Measurements from ENCODE around the gene PACS1. TPM values are rescaled to one million over a fixed set of nuclear protein-coding genes. Genes with fewer than 3 reads are reported as not detected.
A peak's percentile ranks its signal among the peaks of the same experiment; 100 is the strongest.

The PACS1 gene
- total RNA-seq, 1 donor from 2014 or later: 86.9 TPM

DNA sequence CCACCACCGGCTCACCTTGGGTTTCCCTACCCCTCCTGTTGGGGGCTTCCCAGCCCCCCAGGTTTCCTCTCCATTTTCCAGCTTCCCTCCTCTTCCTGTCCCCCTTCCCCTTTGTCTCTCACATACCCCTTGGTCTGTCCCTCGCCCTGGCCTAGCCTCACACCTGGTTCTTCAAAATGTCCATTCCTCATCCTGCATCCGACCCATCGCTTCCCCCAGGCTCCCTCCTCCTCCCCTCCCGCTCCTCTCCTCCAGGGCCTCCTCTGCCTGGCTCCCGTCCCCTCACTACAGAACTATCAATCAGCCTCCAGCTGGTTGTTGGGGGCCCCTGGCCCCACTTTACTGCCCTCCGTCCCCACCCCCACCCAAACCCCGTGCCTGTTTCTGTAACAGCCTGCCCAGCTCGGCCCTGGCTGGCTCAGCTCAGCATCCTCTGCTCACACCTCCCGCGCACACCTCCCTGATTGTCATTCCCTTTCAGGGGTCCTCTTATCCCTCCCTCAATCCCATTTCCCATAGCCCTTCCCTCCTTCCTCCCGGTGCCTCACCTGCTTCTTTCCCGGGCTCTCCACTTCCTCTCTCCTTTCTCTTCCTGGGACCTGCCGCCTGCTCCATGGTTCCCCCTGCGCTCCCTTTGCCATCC is 209.1 kb downstream of the PACS1 start:
- peak overlapping the region; percentile 81 for H3K27ac Mint-ChIP-seq (ENCODE audit: unreplicated experiment)
- Histone ChIP-seq H4K20me1 (ENCODE audit: insufficient read depth, low read length) (peaks cover 66% of the 10 kb centered on the region), H3K4me3 (ENCODE audit: insufficient read depth, low read depth, low read length) (no peak overlapping the region), H3K9ac (ENCODE audit: low read length) (peak overlapping the region; percentile 27), H3K36me3 (ENCODE audit: insufficient read depth, low read length) (peaks cover 9% of the 10 kb centered on the region), H2AFZ (ENCODE audit: low read depth, low read length) (no peak overlapping the region), H3K4me2 (ENCODE audit: low read length) (peak overlapping the region; percentile 84), H3K27ac (ENCODE audit: low read depth, low read length) (no peak overlapping the region), H3K4me1 (ENCODE audit: insufficient read depth, low read length) (peaks cover 18% of the 10 kb centered on the region), H3K27me3 (ENCODE audit: insufficient read depth, low read length) (no peaks in the 10 kb centered on the region), H3K79me2 (ENCODE audit: insufficient read depth, low read length) (no peaks in the 10 kb centered on the region), H3K9me3 (ENCODE audit: insufficient read depth, low read depth, low read length) (no peaks in the 10 kb centered on the region)
- no peaks in the 10 kb centered on the region for H3K9me3 Mint-ChIP-seq (ENCODE audit: unreplicated experiment)
- FAIRE-seq: no peak
- peak overlapping the region; percentile 67 for H3K4me3 Mint-ChIP-seq (ENCODE audit: unreplicated experiment)
- no peak for DNase-seq (ENCODE audit: low read depth)
- peaks cover 4% of the 10 kb centered on the region for H3K4me1 Mint-ChIP-seq (ENCODE audit: low read depth, unreplicated experiment)
- TF ChIP-seq EZH2 (IDR thresholded peaks at IDR 0.05; ENCODE audit: insufficient read depth, low read length): no peak
- TF ChIP-seq, protein P1, sequence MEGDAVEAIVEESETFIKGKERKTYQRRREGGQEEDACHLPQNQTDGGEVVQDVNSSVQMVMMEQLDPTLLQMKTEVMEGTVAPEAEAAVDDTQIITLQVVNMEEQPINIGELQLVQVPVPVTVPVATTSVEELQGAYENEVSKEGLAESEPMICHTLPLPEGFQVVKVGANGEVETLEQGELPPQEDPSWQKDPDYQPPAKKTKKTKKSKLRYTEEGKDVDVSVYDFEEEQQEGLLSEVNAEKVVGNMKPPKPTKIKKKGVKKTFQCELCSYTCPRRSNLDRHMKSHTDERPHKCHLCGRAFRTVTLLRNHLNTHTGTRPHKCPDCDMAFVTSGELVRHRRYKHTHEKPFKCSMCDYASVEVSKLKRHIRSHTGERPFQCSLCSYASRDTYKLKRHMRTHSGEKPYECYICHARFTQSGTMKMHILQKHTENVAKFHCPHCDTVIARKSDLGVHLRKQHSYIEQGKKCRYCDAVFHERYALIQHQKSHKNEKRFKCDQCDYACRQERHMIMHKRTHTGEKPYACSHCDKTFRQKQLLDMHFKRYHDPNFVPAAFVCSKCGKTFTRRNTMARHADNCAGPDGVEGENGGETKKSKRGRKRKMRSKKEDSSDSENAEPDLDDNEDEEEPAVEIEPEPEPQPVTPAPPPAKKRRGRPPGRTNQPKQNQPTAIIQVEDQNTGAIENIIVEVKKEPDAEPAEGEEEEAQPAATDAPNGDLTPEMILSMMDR (IDR thresholded peaks at IDR 0.05; ENCODE audit: insufficient read depth, low read depth, low read length): no peak
- peaks cover 5% of the 10 kb centered on the region for H3K36me3 Mint-ChIP-seq (ENCODE audit: low read depth, unreplicated experiment)
- H3K27me3 Mint-ChIP-seq (ENCODE audit: low read depth, unreplicated experiment): no peaks in the 10 kb centered on the region

DNA sequence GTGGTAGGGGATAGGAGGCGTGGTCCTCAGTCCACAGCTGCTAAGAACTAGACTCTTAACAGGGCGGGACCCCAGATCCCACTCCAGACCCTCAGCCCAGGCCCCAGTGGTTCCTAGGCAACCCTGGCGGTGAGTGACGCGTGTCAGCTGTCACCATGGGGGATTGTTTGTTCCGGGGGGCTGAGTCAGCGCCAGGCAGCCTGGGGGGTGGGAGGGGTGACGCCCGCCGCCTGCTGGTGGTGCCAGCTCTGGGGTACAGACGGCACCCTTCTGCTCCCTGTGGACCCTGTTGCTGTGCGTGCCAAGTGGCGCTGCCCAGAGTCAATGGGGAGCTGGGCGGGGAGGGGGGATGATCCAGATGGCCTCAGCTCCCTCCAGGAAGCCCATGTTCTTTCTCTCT is 210.4 kb downstream of the PACS1 start:
- DNase-seq (ENCODE audit: low read depth) (no peak), FAIRE-seq (no peak)
- no peaks in the 10 kb centered on the region for H3K9me3 Mint-ChIP-seq (ENCODE audit: unreplicated experiment)
- no peaks in the 10 kb centered on the region for H3K9me3 ChIP-seq (ENCODE audit: insufficient read depth, low read depth, low read length)
- no peak overlapping the region for H3K4me3 ChIP-seq (ENCODE audit: insufficient read depth, low read depth, low read length)
- peaks cover 9% of the 10 kb centered on the region for H3K79me2 ChIP-seq (ENCODE audit: insufficient read depth, low read length)
- H3K36me3 Mint-ChIP-seq (ENCODE audit: low read depth, unreplicated experiment): peaks cover 2% of the 10 kb centered on the region
- H3K4me3 Mint-ChIP-seq (ENCODE audit: unreplicated experiment): no peak overlapping the region
- H3K27ac ChIP-seq (ENCODE audit: low read depth, low read length): no peak overlapping the region
- H2AFZ ChIP-seq (ENCODE audit: low read depth, low read length): no peak overlapping the region
- peaks cover 67% of the 10 kb centered on the region for H4K20me1 ChIP-seq (ENCODE audit: insufficient read depth, low read length)
- no peaks in the 10 kb centered on the region for H3K36me3 ChIP-seq (ENCODE audit: insufficient read depth, low read length)
- TF ChIP-seq, protein P1 (IDR thresholded peaks at IDR 0.05; ENCODE audit: insufficient read depth, low read depth, low read length): no peak
- no peak for TF ChIP-seq EZH2 (IDR thresholded peaks at IDR 0.05; ENCODE audit: insufficient read depth, low read length)
- H3K4me1 Mint-ChIP-seq (ENCODE audit: low read depth, unreplicated experiment): peaks cover 4% of the 10 kb centered on the region
- no peak overlapping the region for H3K9ac ChIP-seq (ENCODE audit: low read length)
- H3K27ac Mint-ChIP-seq (ENCODE audit: unreplicated experiment): no peak overlapping the region
- no peaks in the 10 kb centered on the region for H3K27me3 ChIP-seq (ENCODE audit: insufficient read depth, low read length)
- peaks cover 18% of the 10 kb centered on the region for H3K4me1 ChIP-seq (ENCODE audit: insufficient read depth, low read length)
- peak overlapping the region; percentile 17 for H3K4me2 ChIP-seq (ENCODE audit: low read length)
- no peaks in the 10 kb centered on the region for H3K27me3 Mint-ChIP-seq (ENCODE audit: low read depth, unreplicated experiment)

DNA sequence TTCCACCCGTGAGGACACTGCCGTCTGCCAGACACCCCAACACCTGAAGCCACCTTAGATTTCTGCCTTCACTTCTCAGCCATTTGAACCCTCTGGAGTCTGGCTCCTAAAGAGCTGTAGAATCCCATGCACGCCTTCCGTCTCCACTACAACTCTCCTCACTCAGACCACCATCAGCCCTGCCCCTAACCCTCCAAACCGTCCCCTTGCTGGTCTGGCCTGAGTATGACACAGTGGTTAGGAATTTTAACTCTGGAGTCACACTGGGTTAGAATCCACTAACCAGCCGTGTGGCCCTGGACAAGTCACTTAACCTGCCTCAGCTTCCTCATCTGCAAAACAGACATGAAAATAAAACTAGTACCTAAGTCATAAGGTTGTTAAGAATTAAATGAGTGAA is 210.9 kb downstream of the PACS1 start:
- H3K27ac Mint-ChIP-seq (ENCODE audit: unreplicated experiment): peak overlapping the region; percentile 54
- no peak for FAIRE-seq

More for the DNA sequence above, 210.9 kb downstream of the PACS1 start:
- Histone ChIP-seq H3K4me2 (ENCODE audit: low read length) (no peak overlapping the region), H3K27ac (ENCODE audit: low read depth, low read length) (no peak overlapping the region), H4K20me1 (ENCODE audit: insufficient read depth, low read length) (peaks cover 70% of the 10 kb centered on the region), H3K9ac (ENCODE audit: low read length) (no peak overlapping the region), H3K36me3 (ENCODE audit: insufficient read depth, low read length) (no peaks in the 10 kb centered on the region), H3K79me2 (ENCODE audit: insufficient read depth, low read length) (peaks cover 15% of the 10 kb centered on the region), H3K4me1 (ENCODE audit: insufficient read depth, low read length) (peaks cover 18% of the 10 kb centered on the region), H3K4me3 (ENCODE audit: insufficient read depth, low read depth, low read length) (no peak overlapping the region), H2AFZ (ENCODE audit: low read depth, low read length) (no peak overlapping the region), H3K9me3 (ENCODE audit: insufficient read depth, low read depth, low read length) (no peaks in the 10 kb centered on the region), H3K27me3 (ENCODE audit: insufficient read depth, low read length) (no peaks in the 10 kb centered on the region)
- peaks cover 7% of the 10 kb centered on the region for H3K4me1 Mint-ChIP-seq (ENCODE audit: low read depth, unreplicated experiment)
- H3K9me3 Mint-ChIP-seq (ENCODE audit: unreplicated experiment): no peaks in the 10 kb centered on the region
- no peak overlapping the region for H3K4me3 Mint-ChIP-seq (ENCODE audit: unreplicated experiment)
- DNase-seq (ENCODE audit: low read depth): no peak
- H3K27me3 Mint-ChIP-seq (ENCODE audit: low read depth, unreplicated experiment): no peaks in the 10 kb centered on the region
- TF ChIP-seq, protein P1 (IDR thresholded peaks at IDR 0.05; ENCODE audit: insufficient read depth, low read depth, low read length): no peak
- no peak for TF ChIP-seq EZH2 (IDR thresholded peaks at IDR 0.05; ENCODE audit: insufficient read depth, low read length)
- peaks cover 5% of the 10 kb centered on the region for H3K36me3 Mint-ChIP-seq (ENCODE audit: low read depth, unreplicated experiment)

Data from astrocyte (in vitro differentiated cells and primary cell).